Spleen (tissue), 11 donors: ENCODE data around the gene CHRDL2. TPM values are rescaled to one million over a fixed set of nuclear protein-coding genes. Genes with fewer than 3 reads are reported as not detected.

Source experiments
- DNase-seq: peaks from one replicate; pipeline ENCODE4 v3.0.0-alpha.2; 2020
- H3K27ac ChIP-seq, 8 donors: fragments of 200-600 bp; sonication (generic) in 7 of 8; 1 replicate in 4 of 8; 2 replicates in 4 of 8; pipeline versions ENCODE4 v1.5.0 to v1.8.0; 2016 to 2021; ENCODE audit warnings: inconsistent platforms in 4 of 8, mild to moderate bottlenecking in 4 of 8, moderate library complexity in 1 of 8
- H3K27me3 ChIP-seq, 7 donors: fragments of 200-600 bp; sonication (generic) in 6 of 7; replicated peaks in 1 of 7; 1 replicate in 4 of 7; 2 replicates in 3 of 7; pipeline versions ENCODE4 v1.5.0 to v1.8.0; 2016 to 2021; ENCODE audit warnings: inconsistent platforms in 3 of 7, mild to moderate bottlenecking in 1 of 7
- H3K36me3 ChIP-seq, 6 donors: fragments of 200-600 bp; sonication (generic) in 5 of 6; 1 replicate in 4 of 6; 2 replicates in 2 of 6; pipeline versions ENCODE4 v1.5.0 to v1.8.0; 2016 to 2021; ENCODE audit warnings: inconsistent platforms in 2 of 6
- H3K4me1 ChIP-seq, 6 donors: fragments of 200-600 bp; sonication (generic) in 5 of 6; 1 replicate in 3 of 6; 2 replicates in 3 of 6; pipeline versions ENCODE4 v1.5.0 to v1.8.0; 2016 to 2021; ENCODE audit warnings: inconsistent platforms in 3 of 6
- H3K4me3 ChIP-seq, 8 donors: fragments of 200-600 bp; sonication (generic) in 7 of 8; 1 replicate in 4 of 8; 2 replicates in 4 of 8; pipeline versions ENCODE4 v1.5.0 to v1.8.0; 2016 to 2021; ENCODE audit warnings: inconsistent platforms in 4 of 8, mild to moderate bottlenecking in 4 of 8, moderate library complexity in 2 of 8
- H3K9me3 ChIP-seq, 8 donors: fragments of 200-600 bp; sonication (generic) in 7 of 8; 1 replicate in 4 of 8; 2 replicates in 4 of 8; pipeline versions ENCODE4 v1.5.0 to v1.8.0; 2016 to 2021; ENCODE audit warnings: inconsistent platforms in 4 of 8
- POLR2A ChIP-seq, 3 donors: fragments of 450-650 bp; IDR thresholded peaks; one replicate each; pipeline ENCODE4 v1.5.1; 2017; ENCODE audit warnings: antibody characterized with exemption in 3 of 3, mild to moderate bottlenecking in 1 of 3
- POLR2AphosphoS5 ChIP-seq, 3 donors: sonication (generic); formaldehyde crosslinking; IDR thresholded peaks; one replicate each; pipeline ENCODE4 v1.5.1; 2017; ENCODE audit warnings: antibody characterized with exemption in 3 of 3
- WGBS, 5 donors: extraction: QIAGEN DNeasy Blood & Tissue Kit in 3 of 5; methylation state at CpG; one replicate each; pipeline versions ENCODE4 v1.1.5 to v1.1.7; 2013 to 2018; 5-methylcytosine and 5-hydroxymethylcytosine counted together
- intact Hi-C: fragments of 100-400 bp; cut with DNase I; formaldehyde crosslinking; loops from one replicate; pipeline ENCODE4 v1.15.0; 2023; ENCODE audit warnings: low total_unique reads
- polyA plus RNA-seq, 3 donors: library from polyadenylated mRNA; stranded (reverse); fragments of 200-250 nt; gene quantifications; one replicate each; pipeline ENCODE4 v1.2.1, GENCODE V29; 2013
- total RNA-seq, 7 donors: library from RNA; depleted of rRNA in 3 of 7; stranded (reverse); fragments of >200 nt in 3 of 7; fragmentation: NEBNext Ultra II Directional in 4 of 7; extraction: Animal tissue kit (Norgen Biotek cat#: 25700) in 4 of 7; gene quantifications; one replicate each; pipeline versions ENCODE4 v1.1.0 to v1.2.1, GENCODE V29; 2016 to 2021
- TF ChIP-seq, protein P1 (sequence below), 11 experiments: fragments of 200-600 bp in 7 of 11; fragments of 450-650 bp in 4 of 11; sonication (generic) in 4 of 11; IDR thresholded peaks in 8 of 11; conservative IDR thresholded peaks in 3 of 11; 1 replicate in 7 of 11; 2 replicates in 4 of 11; pipeline versions ENCODE4 v1.4.0 to v1.8.0; 2016 to 2021; ENCODE audit warnings: antibody characterized with exemption in 11 of 11, inconsistent platforms in 4 of 11, mild to moderate bottlenecking in 1 of 11
- donor health status: healthy with polysubstance abuse.
- donor health status: DM: no; HTN: no; CAD: no; lungs with moderate emphysema.
- donor health status: DM: no; HTN: no; CAD: no.
- donor health status: Bipolar disorder and iron deficiency.
- donor health status: healthy.
- donor health status: DM: no; HTN: no; CAD: no.
- donor health status: DM: yes; HTN: yes; CAD: no.

CHRDL2 gene
- total and polyA plus RNA-seq, 10 donors = 0.24 to 2.2 (median 1.5) TPM; not detected in 5

DNA sequence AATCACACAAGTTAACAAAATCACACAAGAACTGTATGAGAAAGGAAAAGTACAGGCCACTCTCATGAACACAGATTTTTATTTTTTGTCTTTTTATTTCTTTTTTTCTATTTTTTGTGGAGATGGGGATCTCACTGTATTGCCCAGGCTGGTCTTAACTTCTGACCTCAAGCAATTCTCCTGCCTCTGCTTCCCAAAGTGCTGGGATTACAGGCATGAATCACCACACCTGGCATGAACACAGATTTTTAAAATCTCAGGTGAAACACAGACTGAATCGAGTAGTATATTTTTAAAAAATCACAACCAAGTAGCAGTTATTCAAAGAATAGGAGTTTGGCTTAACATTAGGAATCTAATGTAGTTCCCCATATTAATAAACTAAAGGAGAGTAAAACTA is 35.7 kb upstream of the CHRDL2 start:
- no peaks in the 10 kb centered on the region for H3K9me3 ChIP-seq
- TF ChIP-seq POLR2A (IDR thresholded peaks at IDR 0.05) (no peak), POLR2AphosphoS5 (IDR thresholded peaks at IDR 0.05) (no peak)
- TF ChIP-seq, protein P1, sequence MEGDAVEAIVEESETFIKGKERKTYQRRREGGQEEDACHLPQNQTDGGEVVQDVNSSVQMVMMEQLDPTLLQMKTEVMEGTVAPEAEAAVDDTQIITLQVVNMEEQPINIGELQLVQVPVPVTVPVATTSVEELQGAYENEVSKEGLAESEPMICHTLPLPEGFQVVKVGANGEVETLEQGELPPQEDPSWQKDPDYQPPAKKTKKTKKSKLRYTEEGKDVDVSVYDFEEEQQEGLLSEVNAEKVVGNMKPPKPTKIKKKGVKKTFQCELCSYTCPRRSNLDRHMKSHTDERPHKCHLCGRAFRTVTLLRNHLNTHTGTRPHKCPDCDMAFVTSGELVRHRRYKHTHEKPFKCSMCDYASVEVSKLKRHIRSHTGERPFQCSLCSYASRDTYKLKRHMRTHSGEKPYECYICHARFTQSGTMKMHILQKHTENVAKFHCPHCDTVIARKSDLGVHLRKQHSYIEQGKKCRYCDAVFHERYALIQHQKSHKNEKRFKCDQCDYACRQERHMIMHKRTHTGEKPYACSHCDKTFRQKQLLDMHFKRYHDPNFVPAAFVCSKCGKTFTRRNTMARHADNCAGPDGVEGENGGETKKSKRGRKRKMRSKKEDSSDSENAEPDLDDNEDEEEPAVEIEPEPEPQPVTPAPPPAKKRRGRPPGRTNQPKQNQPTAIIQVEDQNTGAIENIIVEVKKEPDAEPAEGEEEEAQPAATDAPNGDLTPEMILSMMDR (IDR thresholded peaks at IDR 0.05 in 8 of 11, conservative IDR thresholded peaks at IDR 0.05 in 3 of 11) = no peak
- 91 to 100% (median 100%) methylated on average over 1 of the region's 1 CpG for WGBS, 5 donors
- intact Hi-C loops = no loop called here
- peaks cover 0 to 9% (median 0%) of the 10 kb centered on the region in 6 donors for H3K36me3 ChIP-seq
- H3K4me3 ChIP-seq = no peak overlapping the region
- H3K27ac ChIP-seq = no peak overlapping the region
- H3K27me3 ChIP-seq = no peaks in the 10 kb centered on the region
- H3K4me1 ChIP-seq = peaks cover 4 to 46% (median 28%) of the 10 kb centered on the region in 6 donors
- no peak for DNase-seq

DNA sequence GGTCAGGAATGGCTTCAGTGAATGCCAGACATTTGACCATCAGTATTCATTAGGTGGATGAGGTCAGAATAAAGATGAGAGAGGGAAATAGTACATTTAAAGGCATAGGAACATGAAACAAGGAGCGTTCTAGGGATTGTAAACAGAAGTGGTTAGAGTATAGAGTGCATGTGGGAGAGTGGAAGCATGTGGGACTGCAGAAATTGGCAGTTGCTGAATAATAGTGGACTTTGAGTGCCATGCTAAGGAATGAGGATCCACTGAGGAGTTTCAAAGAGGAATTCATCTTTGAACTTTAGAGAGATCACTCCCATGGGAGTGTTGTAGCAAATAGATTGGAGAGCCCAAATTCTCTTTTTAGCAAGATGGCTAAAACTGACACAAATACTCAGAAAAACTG is 25.3 kb upstream of the CHRDL2 start:
- Histone ChIP-seq H3K4me3 (no peak overlapping the region), H3K36me3 (no peaks in the 10 kb centered on the region), H3K4me1 (peaks cover 19 to 47% (median 38%) of the 10 kb centered on the region in 6 donors), H3K27me3 (no peaks in the 10 kb centered on the region), H3K27ac (no peak overlapping the region), H3K9me3 (peaks cover 0 to 4% (median 0%) of the 10 kb centered on the region in 8 donors)
- no peak for DNase-seq
- 91 to 97% (median 93%) methylated on average over 1 of the region's 1 CpG for WGBS, 5 donors
- intact Hi-C loops = no loop called here
- TF ChIP-seq, protein P1 (IDR thresholded peaks at IDR 0.05 in 8 of 11, conservative IDR thresholded peaks at IDR 0.05 in 3 of 11) = no peak
- TF ChIP-seq POLR2A (IDR thresholded peaks at IDR 0.05) = no peak

DNA sequence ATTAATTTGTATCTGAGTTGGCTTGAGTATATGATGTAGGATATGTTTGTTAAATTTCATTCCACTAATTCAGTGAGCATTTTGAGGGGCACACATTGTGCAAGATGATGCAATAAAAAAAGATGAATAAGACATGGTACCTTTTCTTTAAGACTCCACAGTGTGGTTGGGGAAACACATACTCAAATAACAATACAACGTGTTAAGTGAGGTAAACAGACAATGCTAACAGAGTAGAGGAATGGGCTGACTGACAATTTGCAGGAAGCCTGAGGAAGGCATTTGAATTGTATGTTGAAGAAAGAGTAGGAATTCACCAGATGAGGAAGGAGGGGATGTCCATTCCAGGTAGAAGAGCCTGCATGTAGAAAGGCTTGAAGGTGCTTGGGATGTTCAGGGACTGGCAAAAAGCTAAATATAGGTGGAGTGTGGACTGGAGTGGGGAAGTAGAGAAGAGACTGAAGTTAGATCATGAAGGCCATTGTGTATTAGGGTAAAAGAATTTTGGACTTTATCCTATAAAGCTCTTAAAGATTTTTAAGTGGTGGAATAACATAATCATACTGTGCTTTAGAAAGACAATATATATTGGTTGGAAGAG is 24.3 kb upstream of the CHRDL2 start:
- WGBS, 5 donors = 54 to 64% (median 61%) methylated on average over 1 of the region's 1 CpG
- no peak overlapping the region for H3K4me3 ChIP-seq

DNA sequence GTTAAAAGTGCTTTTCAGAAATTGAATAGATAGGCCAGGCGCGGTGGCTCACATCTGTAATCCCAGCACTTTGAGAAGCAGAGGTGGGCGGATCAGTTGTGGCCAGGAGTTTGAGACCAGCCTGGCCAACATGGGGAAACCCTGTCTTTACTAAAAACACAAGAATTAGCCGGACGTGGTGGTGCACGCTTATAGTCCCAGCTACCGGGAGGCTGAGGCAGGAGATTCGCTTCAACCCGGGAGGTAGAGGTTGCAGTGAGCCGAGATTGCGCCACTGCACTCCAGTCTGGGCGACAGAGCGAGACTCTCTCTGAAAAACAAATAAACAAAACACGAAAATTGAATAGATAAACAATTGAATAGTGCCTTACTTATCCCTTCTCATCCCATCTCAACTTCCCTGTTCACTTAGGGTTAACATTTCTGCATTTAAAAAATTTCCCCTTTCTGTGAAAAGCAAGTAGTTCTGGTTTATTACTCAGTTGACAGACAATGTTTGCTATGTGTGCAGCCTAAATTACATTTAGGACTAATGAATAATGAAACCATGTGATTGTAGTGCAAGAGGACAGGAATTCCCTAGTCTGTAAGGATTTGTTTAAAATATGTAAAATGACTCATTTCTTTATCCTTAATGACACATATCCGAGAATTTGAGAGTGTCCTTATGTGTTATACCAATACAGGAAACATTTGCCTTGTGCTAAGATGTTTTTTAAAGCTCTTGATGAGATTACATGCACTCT is 23.5 kb upstream of the CHRDL2 start:
- Histone ChIP-seq H3K9me3 (peaks cover 0 to 4% (median 0%) of the 10 kb centered on the region in 8 donors), H3K36me3 (no peaks in the 10 kb centered on the region), H3K27me3 (no peaks in the 10 kb centered on the region), H3K4me3 (no peak overlapping the region), H3K4me1 (peaks cover 30 to 66% (median 57%) of the 10 kb centered on the region in 6 donors), H3K27ac (peak overlapping the region in 1 of 8 donors; percentile 0)
- intact Hi-C loops = no loop called here
- TF ChIP-seq POLR2AphosphoS5 (IDR thresholded peaks at IDR 0.05) = no peak
- TF ChIP-seq POLR2A (IDR thresholded peaks at IDR 0.05) = no peak
- TF ChIP-seq, protein P1 (IDR thresholded peaks at IDR 0.05 in 8 of 11, conservative IDR thresholded peaks at IDR 0.05 in 3 of 11) = no peak
- no peak for DNase-seq
- WGBS, 5 donors = 66 to 84% (median 76%) methylated on average over 15 of the region's 15 CpGs

More for the DNA sequence above, 24.3 kb upstream of the CHRDL2 start:
- Histone ChIP-seq H3K36me3 (no peaks in the 10 kb centered on the region), H3K27me3 (no peaks in the 10 kb centered on the region), H3K4me1 (peaks cover 25 to 58% (median 49%) of the 10 kb centered on the region in 6 donors), H3K27ac (no peak overlapping the region), H3K9me3 (peaks cover 0 to 4% (median 0%) of the 10 kb centered on the region in 8 donors)
- intact Hi-C loops = no loop called here
- TF ChIP-seq POLR2AphosphoS5 (IDR thresholded peaks at IDR 0.05) = no peak
- TF ChIP-seq POLR2A (IDR thresholded peaks at IDR 0.05) = no peak
- DNase-seq = no peak
